Mononuclear cell (primary cell): ENCODE data around the gene SDC3. TPM values are rescaled to one million over a fixed set of nuclear protein-coding genes. Genes with fewer than 3 reads are reported as not detected.

Source experiments
- H3K27me3 ChIP-seq: 2 replicates; pipeline ENCODE4 v1.6.0; 2011; ENCODE audit warnings: low read length, control low read depth; ENCODE audit not compliant: insufficient read depth
- H3K4me1 ChIP-seq: 2 replicates; pipeline ENCODE4 v1.5.1; 2011; ENCODE audit warnings: mild to moderate bottlenecking, low read length, control low read depth; ENCODE audit not compliant: insufficient read depth
- H3K4me3 ChIP-seq: 2 replicates; pipeline ENCODE4 v1.5.1; 2011; ENCODE audit warnings: mild to moderate bottlenecking, low read length, moderate library complexity
- H3K9me3 ChIP-seq: 2 replicates; pipeline ENCODE4 v1.5.1; 2011; ENCODE audit warnings: low read depth, mild to moderate bottlenecking, control low read depth, low read length
- total RNA-seq: library from RNA; depleted of rRNA; stranded (reverse); fragments of >200 nt; gene quantifications from one replicate; pipeline ENCODE4 v1.2.3, GENCODE V29; 2012

The SDC3 gene
- total RNA-seq, 1 donor = 0.73 TPM

GRCh38 chr1:30934613-30935012, 26.1 kb upstream of the SDC3 start:
- no peak overlapping the region for H3K4me3 ChIP-seq
- no peaks in the 10 kb centered on the region for H3K9me3 ChIP-seq
- H3K27me3 ChIP-seq = no peaks in the 10 kb centered on the region
- H3K4me1 ChIP-seq = no peaks in the 10 kb centered on the region

- H3K9me3 ChIP-seq = no peaks in the 10 kb centered on the region
- H3K4me3 ChIP-seq = no peak overlapping the region
These were observed 25.3 kb upstream of the SDC3 start for GRCh38 chr1:30933874-30934252.

GRCh38 chr1:30930631-30931173, 22.1 kb upstream of the SDC3 start:
- Histone ChIP-seq H3K4me3 (no peak overlapping the region), H3K4me1 (no peaks in the 10 kb centered on the region), H3K27me3 (peaks cover 2% of the 10 kb centered on the region), H3K9me3 (no peaks in the 10 kb centered on the region)

More at GRCh38 chr1:30933874-30934252, 25.3 kb upstream of the SDC3 start:
- no peaks in the 10 kb centered on the region for H3K27me3 ChIP-seq
- H3K4me1 ChIP-seq = no peaks in the 10 kb centered on the region

GRCh38 chr1:30929944-30930525, 21.5 kb upstream of the SDC3 start:
- H3K4me1 ChIP-seq = no peaks in the 10 kb centered on the region
- no peak overlapping the region for H3K4me3 ChIP-seq
- peaks cover 2% of the 10 kb centered on the region for H3K27me3 ChIP-seq
- no peaks in the 10 kb centered on the region for H3K9me3 ChIP-seq

GRCh38 chr1:30929135-30929889, 20.8 kb upstream of the SDC3 start:
- no peaks in the 10 kb centered on the region for H3K9me3 ChIP-seq
- H3K27me3 ChIP-seq = peaks cover 2% of the 10 kb centered on the region
- H3K4me3 ChIP-seq = no peak overlapping the region
- no peaks in the 10 kb centered on the region for H3K4me1 ChIP-seq

- Histone ChIP-seq H3K9me3 (no peaks in the 10 kb centered on the region), H3K27me3 (peaks cover 2% of the 10 kb centered on the region), H3K4me3 (no peak overlapping the region), H3K4me1 (no peaks in the 10 kb centered on the region)
These were observed 20.2 kb upstream of the SDC3 start for GRCh38 chr1:30928789-30929134.

GRCh38 chr1:30928171-30928570, 19.6 kb upstream of the SDC3 start:
- Histone ChIP-seq H3K4me1 (no peaks in the 10 kb centered on the region), H3K4me3 (no peak overlapping the region), H3K27me3 (peaks cover 2% of the 10 kb centered on the region), H3K9me3 (no peaks in the 10 kb centered on the region)

GRCh38 chr1:30927448-30927847, 18.9 kb upstream of the SDC3 start:
- Histone ChIP-seq H3K4me3 (no peak overlapping the region), H3K9me3 (no peaks in the 10 kb centered on the region), H3K4me1 (no peaks in the 10 kb centered on the region), H3K27me3 (peaks cover 2% of the 10 kb centered on the region)

- H3K4me1 ChIP-seq = peaks cover 11% of the 10 kb centered on the region
- H3K4me3 ChIP-seq = no peak overlapping the region
- peaks cover 2% of the 10 kb centered on the region for H3K27me3 ChIP-seq
- H3K9me3 ChIP-seq = no peaks in the 10 kb centered on the region
These were observed 15.0 kb upstream of the SDC3 start for GRCh38 chr1:30923597-30923996.

GRCh38 chr1:30920827-30921226, 12.3 kb upstream of the SDC3 start:
- H3K4me3 ChIP-seq = no peak overlapping the region
- no peaks in the 10 kb centered on the region for H3K9me3 ChIP-seq
- H3K4me1 ChIP-seq = peaks cover 14% of the 10 kb centered on the region
- no peaks in the 10 kb centered on the region for H3K27me3 ChIP-seq

- H3K4me1 ChIP-seq = peaks cover 14% of the 10 kb centered on the region
- H3K4me3 ChIP-seq = no peak overlapping the region
- H3K9me3 ChIP-seq = no peaks in the 10 kb centered on the region
- H3K27me3 ChIP-seq = no peaks in the 10 kb centered on the region
These were observed 10.7 kb upstream of the SDC3 start for GRCh38 chr1:30919025-30919881.

- Histone ChIP-seq H3K4me1 (peaks cover 39% of the 10 kb centered on the region), H3K4me3 (no peak overlapping the region), H3K9me3 (no peaks in the 10 kb centered on the region), H3K27me3 (no peaks in the 10 kb centered on the region)
These were observed 7.7 kb upstream of the SDC3 start for GRCh38 chr1:30916296-30916695.

- Histone ChIP-seq H3K4me1 (peaks cover 45% of the 10 kb centered on the region), H3K27me3 (peaks cover 3% of the 10 kb centered on the region), H3K9me3 (no peaks in the 10 kb centered on the region), H3K4me3 (no peak overlapping the region)
These were observed 7.1 kb upstream of the SDC3 start for GRCh38 chr1:30915491-30916230.

GRCh38 chr1:30914931-30915330, 6.4 kb upstream of the SDC3 start:
- H3K9me3 ChIP-seq = no peaks in the 10 kb centered on the region
- H3K4me1 ChIP-seq = peaks cover 50% of the 10 kb centered on the region
- H3K4me3 ChIP-seq = no peak overlapping the region

GRCh38 chr1:30914587-30914922, 6.0 kb upstream of the SDC3 start:
- Histone ChIP-seq H3K4me3 (no peak overlapping the region), H3K27me3 (peaks cover 8% of the 10 kb centered on the region), H3K9me3 (no peaks in the 10 kb centered on the region), H3K4me1 (peaks cover 53% of the 10 kb centered on the region)

More at GRCh38 chr1:30914931-30915330, 6.4 kb upstream of the SDC3 start:
- peaks cover 5% of the 10 kb centered on the region for H3K27me3 ChIP-seq
